ENCODE data around the gene MAGI1. TPM values are rescaled to one million over a fixed set of nuclear protein-coding genes. Genes with fewer than 3 reads are reported as not detected.

MAGI1 gene
- total and polyA plus RNA-seq, 2 donors (not counting 1 experiment from before 2014, with no cell fraction given), result 0.10 to 0.22 TPM

- ATAC-seq (ENCODE audit: low read depth) (no peak), DNase-seq (no peak)
- 60% methylated on average over 2 of the region's 4 CpGs for WGBS (ENCODE audit: insufficient coverage)
- Histone ChIP-seq H2AFZ (ENCODE audit: insufficient read depth, low read depth, low read length, poor library complexity, severe bottlenecking) (no peak overlapping the region), H3K4me1 (ENCODE audit: control insufficient read depth in 2 of 2, insufficient read depth in 2 of 2, low read length in 2 of 2) (no peaks in the 10 kb centered on the region), H3K27me3 (replicated peaks in 1 of 4; ENCODE audit: control extremely low read depth in 1 of 4, control insufficient read depth in 3 of 4, insufficient read depth in 4 of 4, low read length in 3 of 4) (no peaks in the 10 kb centered on the region), H3K4me3 (ENCODE audit: control extremely low read depth in 1 of 5, extremely low read depth in 1 of 5, insufficient read depth in 1 of 5, low read depth in 2 of 5, low read length in 4 of 5) (no peak overlapping the region), H3K36me3 (replicated peaks in 1 of 2; ENCODE audit: control extremely low read depth in 1 of 2, control insufficient read depth in 1 of 2, extremely low read depth in 1 of 2, insufficient read depth in 2 of 2, low read length in 1 of 2) (no peaks in the 10 kb centered on the region), H3K4me2 (replicated peaks; ENCODE audit: low read depth, low read length, poor library complexity, severe bottlenecking) (no peak overlapping the region), H4K20me1 (ENCODE audit: control insufficient read depth, insufficient read depth, low read length, poor library complexity, severe bottlenecking) (no peaks in the 10 kb centered on the region), H3K27ac (ENCODE audit: low read length in 2 of 2) (no peak overlapping the region), H3K9me3 (ENCODE audit: control extremely low read depth in 1 of 3, control insufficient read depth in 2 of 3, insufficient read depth in 1 of 3, low read length in 2 of 3) (no peaks in the 10 kb centered on the region), H3K79me2 (ENCODE audit: control insufficient read depth, insufficient read depth, low read length) (no peaks in the 10 kb centered on the region), H3K9ac (ENCODE audit: low read length) (no peak overlapping the region)
- intact Hi-C loops (cut with micrococcal nuclease), result no loop called here
- Mint-ChIP-seq H3K27ac (no peak overlapping the region), H3K4me3 (no peak overlapping the region), H3K9me3 (ENCODE audit: insufficient read depth) (no peaks in the 10 kb centered on the region), H3K4me1 (no peaks in the 10 kb centered on the region), H3K27me3 (no peaks in the 10 kb centered on the region)
- ChIA-PET CTCF (no interaction called here), POLR2A (no interaction called here)
- TF ChIP-seq EZH2 (IDR thresholded peaks at IDR 0.05; ENCODE audit: borderline replicate concordance, insufficient read depth, low read depth, low read length, poor library complexity, severe bottlenecking) (no peak), CTCF (IDR thresholded peaks at IDR 0.05) (no peak)
These were observed 397.7 kb downstream of the MAGI1 start for GRCh38 chr3:65641045-65641444.

GRCh38 chr3:65639444-65639843 lies 399.3 kb downstream of the MAGI1 start:
- CTCF ChIA-PET, result no interaction called here
- Histone ChIP-seq H3K27ac (ENCODE audit: low read length in 2 of 2) (no peak overlapping the region), H3K4me2 (replicated peaks; ENCODE audit: low read depth, low read length, poor library complexity, severe bottlenecking) (no peak overlapping the region), H2AFZ (ENCODE audit: insufficient read depth, low read depth, low read length, poor library complexity, severe bottlenecking) (no peak overlapping the region), H3K9ac (ENCODE audit: low read length) (no peak overlapping the region), H3K36me3 (replicated peaks in 1 of 2; ENCODE audit: control extremely low read depth in 1 of 2, control insufficient read depth in 1 of 2, extremely low read depth in 1 of 2, insufficient read depth in 2 of 2, low read length in 1 of 2) (no peaks in the 10 kb centered on the region), H3K9me3 (ENCODE audit: control extremely low read depth in 1 of 3, control insufficient read depth in 2 of 3, insufficient read depth in 1 of 3, low read length in 2 of 3) (no peaks in the 10 kb centered on the region), H3K79me2 (ENCODE audit: control insufficient read depth, insufficient read depth, low read length) (no peaks in the 10 kb centered on the region), H3K4me3 (ENCODE audit: control extremely low read depth in 1 of 5, extremely low read depth in 1 of 5, insufficient read depth in 1 of 5, low read depth in 2 of 5, low read length in 4 of 5) (no peak overlapping the region), H4K20me1 (ENCODE audit: control insufficient read depth, insufficient read depth, low read length, poor library complexity, severe bottlenecking) (no peaks in the 10 kb centered on the region), H3K4me1 (ENCODE audit: control insufficient read depth in 2 of 2, insufficient read depth in 2 of 2, low read length in 2 of 2) (no peaks in the 10 kb centered on the region), H3K27me3 (replicated peaks in 1 of 4; ENCODE audit: control extremely low read depth in 1 of 4, control insufficient read depth in 3 of 4, insufficient read depth in 4 of 4, low read length in 3 of 4) (no peaks in the 10 kb centered on the region)
- no peak overlapping the region for H3K27ac Mint-ChIP-seq
- 95% methylated on average over 4 of the region's 6 CpGs for whole genome bisulfite sequencing (ENCODE audit: insufficient coverage)
- DNase-seq, result no peak
- H3K4me3 Mint-ChIP-seq, result no peak overlapping the region
- no peak for ATAC-seq (ENCODE audit: low read depth)
- TF ChIP-seq CTCF (IDR thresholded peaks at IDR 0.05) (no peak), EZH2 (IDR thresholded peaks at IDR 0.05; ENCODE audit: borderline replicate concordance, insufficient read depth, low read depth, low read length, poor library complexity, severe bottlenecking) (no peak)
- H3K9me3 Mint-ChIP-seq (ENCODE audit: insufficient read depth), result peaks cover 2% of the 10 kb centered on the region
- POLR2A ChIA-PET, result no interaction called here
- H3K27me3 Mint-ChIP-seq, result no peaks in the 10 kb centered on the region
- H3K4me1 Mint-ChIP-seq, result no peaks in the 10 kb centered on the region
- intact Hi-C loops (cut with micrococcal nuclease), result no loop called here
